Stomach (tissue), 9 donors: ENCODE data around the gene FBXL17. TPM values are rescaled to one million over a fixed set of nuclear protein-coding genes. Genes with fewer than 3 reads are reported as not detected.
A peak's percentile ranks its signal among the peaks of the same experiment; 100 is the strongest.

ENCODE experiments used
- DNase-seq, 2 donors: peaks; one replicate each; pipeline versions ENCODE4 v3.0.0 to v3.0.0-alpha.2; 2013 to 2019
- H3K27ac ChIP-seq, 5 donors: fragments of 200-600 bp in 4 of 5; sonication (generic) in 4 of 5; one replicate each; pipeline ENCODE4 v1.5.1; 2013 to 2019; ENCODE audit warnings: mild to moderate bottlenecking in 1 of 5, moderate library complexity in 1 of 5
- H3K27me3 ChIP-seq, 3 donors: fragments of 200-600 bp; sonication (generic); one replicate each; pipeline ENCODE4 v1.5.1; 2017 to 2019; ENCODE audit warnings: mixed run types in 1 of 3
- H3K36me3 ChIP-seq, 4 donors: fragments of 200-600 bp; sonication (generic); 1 replicate in 3 of 4; 2 replicates in 1 of 4; pipeline ENCODE4 v1.5.1; 2016 to 2019
- H3K4me1 ChIP-seq, 4 donors: fragments of 200-600 bp; sonication (generic); one replicate each; pipeline ENCODE4 v1.5.1; 2016 to 2019
- H3K4me3 ChIP-seq, 4 donors: fragments of 200-600 bp; sonication (generic) in 3 of 4; one replicate each; pipeline ENCODE4 v1.5.1; 2016 to 2019; ENCODE audit warnings: mild to moderate bottlenecking in 1 of 4
- H3K9me3 ChIP-seq, 4 donors: fragments of 200-600 bp; sonication (generic); one replicate each; pipeline ENCODE4 v1.5.1; 2016 to 2019
- CTCF ChIP-seq, 7 experiments: fragments of 450-650 bp in 4 of 7; fragments of 200-600 bp in 3 of 7; sonication (generic) in 3 of 7; IDR thresholded peaks; one replicate each; pipeline ENCODE4 v1.5.1; 2016 to 2019; ENCODE audit warnings: antibody characterized with exemption in 7 of 7, control low read depth in 2 of 7, mild to moderate bottlenecking in 1 of 7
- EP300 ChIP-seq: sonication (generic); formaldehyde crosslinking; IDR thresholded peaks from one replicate; pipeline ENCODE4 v1.6.1; 2017; ENCODE audit warnings: antibody characterized with exemption
- POLR2A ChIP-seq, 4 donors: fragments of 450-650 bp; IDR thresholded peaks; one replicate each; pipeline ENCODE4 v1.6.1; 2016; ENCODE audit warnings: antibody characterized with exemption in 4 of 4, control low read depth in 2 of 4, mild to moderate bottlenecking in 1 of 4, moderate library complexity in 1 of 4
- POLR2AphosphoS5 ChIP-seq, 3 donors: sonication (generic); formaldehyde crosslinking; IDR thresholded peaks; one replicate each; pipeline ENCODE4 v1.6.1; 2016; ENCODE audit warnings: antibody characterized with exemption in 3 of 3
- WGBS, 5 donors: extraction: QIAGEN DNeasy Blood & Tissue Kit in 3 of 5; methylation state at CpG; one replicate each; pipeline versions ENCODE4 v1.1.5 to v1.1.7; 2013 to 2018; 5-methylcytosine and 5-hydroxymethylcytosine counted together
- intact Hi-C: fragments of 100-400 bp; cut with DNase I; formaldehyde crosslinking; loops from one replicate; pipeline ENCODE4 v1.15.1; 2023; ENCODE audit warnings: low total_unique reads
- polyA plus RNA-seq, 3 donors: library from polyadenylated mRNA; stranded (reverse); fragments of 200-250 nt; gene quantifications; one replicate each; pipeline ENCODE4 v1.2.3, GENCODE V29; 2013
- total RNA-seq, 5 donors: library from RNA; depleted of rRNA; stranded (reverse); fragments of >200 nt; gene quantifications; one replicate each; pipeline versions ENCODE4 v1.1.0 to v1.2.3, GENCODE V29; 2014 to 2016
- donor health status: healthy with polysubstance abuse.
- donor health status: Bipolar disorder and iron deficiency.
- donor health status: healthy.

The FBXL17 gene
- total and polyA plus RNA-seq, 8 donors, result 3.8 to 28.0 (median 14.4) TPM

GRCh38 chr5:107831612-107832395 lies 550.1 kb downstream of the FBXL17 start:
- 48 to 61% (median 58%) methylated on average over 13 of the region's 13 CpGs for WGBS, 5 donors

GRCh38 chr5:107830750-107831149 lies 551.1 kb downstream of the FBXL17 start:
- Histone ChIP-seq H3K36me3 (no peaks in the 10 kb centered on the region), H3K27me3 (no peaks in the 10 kb centered on the region), H3K27ac (no peak overlapping the region), H3K4me1 (no peaks in the 10 kb centered on the region), H3K4me3 (no peak overlapping the region), H3K9me3 (no peaks in the 10 kb centered on the region)
- no peak for DNase-seq
- intact Hi-C loops, result no loop called here
- TF ChIP-seq POLR2AphosphoS5 (IDR thresholded peaks at IDR 0.05) (no peak), EP300 (no peak), CTCF (IDR thresholded peaks at IDR 0.05) (no peak), POLR2A (IDR thresholded peaks at IDR 0.05) (no peak)
- 76 to 88% (median 83%) methylated on average over 6 of the region's 6 CpGs for WGBS, 5 donors

More at GRCh38 chr5:107831612-107832395, 550.1 kb downstream of the FBXL17 start:
- no peak overlapping the region for H3K27ac ChIP-seq
- TF ChIP-seq POLR2AphosphoS5 (IDR thresholded peaks at IDR 0.05) (no peak), CTCF (IDR thresholded peaks at IDR 0.05) (no peak), EP300 (no peak), POLR2A (IDR thresholded peaks at IDR 0.05) (no peak)
- no peaks in the 10 kb centered on the region for H3K27me3 ChIP-seq
- H3K36me3 ChIP-seq, result no peaks in the 10 kb centered on the region
- intact Hi-C loops, result no loop called here
- DNase-seq, result peak in 1 of 2 donors; percentile 38
- no peaks in the 10 kb centered on the region for H3K9me3 ChIP-seq
- H3K4me3 ChIP-seq, result no peak overlapping the region
- no peaks in the 10 kb centered on the region for H3K4me1 ChIP-seq

GRCh38 chr5:107826311-107827000 lies 555.4 kb downstream of the FBXL17 start:
- H3K4me1 ChIP-seq, result no peaks in the 10 kb centered on the region
- intact Hi-C loops, result no loop called here
- H3K27ac ChIP-seq, result no peak overlapping the region
- H3K9me3 ChIP-seq, result no peaks in the 10 kb centered on the region
- 77 to 83% (median 78%) methylated on average over 6 of the region's 6 CpGs for WGBS, 5 donors
- H3K36me3 ChIP-seq, result no peaks in the 10 kb centered on the region
- H3K27me3 ChIP-seq, result no peaks in the 10 kb centered on the region
- no peak overlapping the region for H3K4me3 ChIP-seq
- DNase-seq, result no peak
- TF ChIP-seq CTCF (IDR thresholded peaks at IDR 0.05), result no peak

- H3K4me1 ChIP-seq, result no peaks in the 10 kb centered on the region
- no peak for DNase-seq
- H3K36me3 ChIP-seq, result no peaks in the 10 kb centered on the region
- no peak overlapping the region for H3K4me3 ChIP-seq
- 78 to 88% (median 81%) methylated on average over 1 of the region's 1 CpG for WGBS, 5 donors
- TF ChIP-seq CTCF (IDR thresholded peaks at IDR 0.05) (no peak), EP300 (no peak), POLR2A (IDR thresholded peaks at IDR 0.05) (no peak), POLR2AphosphoS5 (IDR thresholded peaks at IDR 0.05) (no peak)
- intact Hi-C loops, result no loop called here
- H3K27ac ChIP-seq, result no peak overlapping the region
- no peaks in the 10 kb centered on the region for H3K27me3 ChIP-seq
- no peaks in the 10 kb centered on the region for H3K9me3 ChIP-seq
These were observed 557.1 kb downstream of the FBXL17 start for GRCh38 chr5:107824821-107825220.
